A673 (cell line): ENCODE measurements around the gene ZBTB20.

Experiments
- EZH2 ChIP-seq: fragments of 200-600 bp; sonication (generic); IDR thresholded peaks from 2 replicates; pipeline ENCODE4 v1.6.1; 2017; ENCODE audit warnings: borderline replicate concordance, low read depth, mild to moderate bottlenecking, mixed read lengths, antibody characterized with exemption, low read length; ENCODE audit not compliant: poor library complexity, severe bottlenecking
- TF ChIP-seq, protein P1 (sequence below): fragments of 300-800, 200-600 bp; sonication (generic); conservative IDR thresholded peaks from 2 replicates; pipeline ENCODE4 v1.5.1; 2017; ENCODE audit warnings: low read depth, mild to moderate bottlenecking, antibody characterized with exemption, low read length, moderate library complexity, mixed read lengths

DNA sequence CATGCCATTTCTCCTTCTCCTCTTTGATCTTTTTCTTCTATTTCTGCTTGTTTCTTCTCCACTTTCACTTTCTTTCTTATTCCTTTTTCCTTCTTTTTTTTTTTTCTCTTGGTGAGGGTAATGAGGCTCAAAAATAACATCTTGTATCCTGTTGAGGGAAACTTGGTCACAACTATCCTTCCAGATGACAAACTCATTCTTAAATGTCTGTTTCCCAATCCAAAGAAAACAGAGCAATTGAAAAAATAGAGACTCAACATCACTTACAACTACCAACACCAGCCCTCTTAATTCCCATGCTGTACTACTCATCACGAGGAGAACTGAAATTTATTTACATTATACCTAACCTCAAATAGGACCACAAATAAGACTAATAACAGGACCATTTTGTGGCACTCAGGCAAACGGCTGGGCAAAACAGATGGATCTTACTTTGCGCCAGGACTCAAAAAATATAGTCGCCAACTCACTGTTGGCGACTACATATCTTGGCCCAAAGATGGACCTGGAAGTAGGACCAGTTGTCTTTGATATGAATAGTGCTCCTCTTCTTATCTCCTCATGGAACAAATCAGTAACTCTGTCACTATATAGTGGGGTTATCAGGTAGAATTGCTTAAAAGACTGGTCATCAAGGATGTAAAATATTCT, 343.9 kb downstream of the ZBTB20 start:
- TF ChIP-seq, protein P1, sequence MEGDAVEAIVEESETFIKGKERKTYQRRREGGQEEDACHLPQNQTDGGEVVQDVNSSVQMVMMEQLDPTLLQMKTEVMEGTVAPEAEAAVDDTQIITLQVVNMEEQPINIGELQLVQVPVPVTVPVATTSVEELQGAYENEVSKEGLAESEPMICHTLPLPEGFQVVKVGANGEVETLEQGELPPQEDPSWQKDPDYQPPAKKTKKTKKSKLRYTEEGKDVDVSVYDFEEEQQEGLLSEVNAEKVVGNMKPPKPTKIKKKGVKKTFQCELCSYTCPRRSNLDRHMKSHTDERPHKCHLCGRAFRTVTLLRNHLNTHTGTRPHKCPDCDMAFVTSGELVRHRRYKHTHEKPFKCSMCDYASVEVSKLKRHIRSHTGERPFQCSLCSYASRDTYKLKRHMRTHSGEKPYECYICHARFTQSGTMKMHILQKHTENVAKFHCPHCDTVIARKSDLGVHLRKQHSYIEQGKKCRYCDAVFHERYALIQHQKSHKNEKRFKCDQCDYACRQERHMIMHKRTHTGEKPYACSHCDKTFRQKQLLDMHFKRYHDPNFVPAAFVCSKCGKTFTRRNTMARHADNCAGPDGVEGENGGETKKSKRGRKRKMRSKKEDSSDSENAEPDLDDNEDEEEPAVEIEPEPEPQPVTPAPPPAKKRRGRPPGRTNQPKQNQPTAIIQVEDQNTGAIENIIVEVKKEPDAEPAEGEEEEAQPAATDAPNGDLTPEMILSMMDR, result no peak
- TF ChIP-seq EZH2, result no peak
